ENCODE measurements around the gene SPG7. TPM values are rescaled to one million over a fixed set of nuclear protein-coding genes. Genes with fewer than 3 reads are reported as not detected.

SPG7 gene
- total and polyA plus RNA-seq, 2 of the 4 experiments (the other 2 are of a cell fraction) = 94.6 to 96.8 TPM

DNA sequence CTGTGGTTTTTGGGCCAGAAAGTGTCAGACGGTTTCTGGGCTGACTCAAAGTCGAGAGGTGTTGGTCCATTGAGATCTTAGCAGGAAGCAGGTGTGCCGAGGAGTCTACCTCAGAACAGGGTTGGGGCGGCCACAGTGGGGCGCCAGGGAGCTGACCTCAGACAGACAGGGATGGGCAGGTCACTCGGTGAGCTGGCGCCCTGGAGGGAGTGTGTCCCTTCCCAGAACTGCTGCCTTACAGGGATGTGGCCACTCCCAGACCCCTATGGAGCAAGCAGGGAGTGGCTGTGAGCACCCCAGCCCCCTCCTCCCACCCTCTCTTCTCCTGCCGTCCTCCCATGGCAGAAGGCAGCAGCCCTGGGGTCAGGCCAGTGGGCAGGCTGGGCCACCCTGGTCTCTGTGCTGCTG, 91.3 kb downstream of the SPG7 start:
- CTCF ChIA-PET = interaction anchor here (0.7 kb wide), 1 partner anchor 72 kb away, joined by 3 read pairs; no protein-coding TSS in a partner anchor
- H4K8ac ChIP-seq (ENCODE audit: low read depth in 2 of 2, low read length in 2 of 2) = no peak overlapping the region
- no peak overlapping the region for H3K4me2 ChIP-seq (ENCODE audit: low read depth, low read length)
- H2BK120ac ChIP-seq (ENCODE audit: low read depth, low read length) = no peak overlapping the region
- no peak overlapping the region for H4K91ac ChIP-seq (ENCODE audit: insufficient read depth, low read depth, low read length)
- H3K4me3 ChIP-seq (ENCODE audit: insufficient read depth, low read depth, low read length) = no peak overlapping the region
- H4K20me1 ChIP-seq (ENCODE audit: insufficient read depth, low read length) = peaks cover 10% of the 10 kb centered on the region
- ATAC-seq (ENCODE audit: low read depth) = no peak
- peak overlapping the region; percentile 53 for H2AFZ ChIP-seq (replicated peaks; ENCODE audit: low read length, poor library complexity)
- no peak overlapping the region for H2BK15ac ChIP-seq (ENCODE audit: low read depth, low read length)
- H2BK20ac ChIP-seq (ENCODE audit: low read depth, low read length) = no peak overlapping the region
- peak overlapping the region; percentile 3 for H2AK9ac ChIP-seq (replicated peaks; ENCODE audit: low read depth, low read length, poor library complexity)
- in situ Hi-C loops (cut with MboI; ENCODE audit: low sequenced_read_pairs) (no loop called here), intact Hi-C loops (cut with micrococcal nuclease) (no loop called here), dilution Hi-C loops (cut with HindIII; ENCODE audit: low sequenced_read_pairs, unreplicated experiment) (no loop called here)
- DNase-seq = no peak
- peak overlapping the region; percentile 32; the same call in 1 of the 2 replicates for H3K4ac ChIP-seq (ENCODE audit: low read depth, low read length)
- H3K27me3 ChIP-seq (ENCODE audit: control insufficient read depth, insufficient read depth, low read length) = no peaks in the 10 kb centered on the region
- H3K9ac ChIP-seq (ENCODE audit: low read depth, low read length) = no peak overlapping the region
- H3K79me1 ChIP-seq (ENCODE audit: low read depth in 1 of 2, low read length in 2 of 2) = no peaks in the 10 kb centered on the region
- TF ChIP-seq BHLHE40 (IDR thresholded peaks at IDR 0.05; ENCODE audit: low read depth, low read length) (no peak), CTCF (conservative IDR thresholded peaks at IDR 0.05; ENCODE audit: low read depth, low read length) (peak; percentile 41), RAD21 (IDR thresholded peaks at IDR 0.05; ENCODE audit: low read length) (peak; percentile 29; the same call in 1 of the 2 replicates)
- no peak overlapping the region for H3K18ac ChIP-seq (ENCODE audit: low read depth, low read length)
- H3K27ac ChIP-seq (ENCODE audit: insufficient read depth, low read length) = no peak overlapping the region
- H3K36me3 ChIP-seq (ENCODE audit: control insufficient read depth, insufficient read depth, low read length) = no peaks in the 10 kb centered on the region; the same call in 1 of the 2 replicates
- H3K9me1 ChIP-seq (ENCODE audit: insufficient read depth, low read length) = peaks cover 5% of the 10 kb centered on the region
- H4K5ac ChIP-seq (ENCODE audit: low read depth, low read length) = no peak overlapping the region
- H2AK5ac ChIP-seq (ENCODE audit: low read depth, low read length) = peak overlapping the region; percentile 43; the same call in 1 of the 2 replicates
- H3K9me3 ChIP-seq (ENCODE audit: control insufficient read depth, insufficient read depth, low read length) = no peaks in the 10 kb centered on the region
- peaks cover 12% of the 10 kb centered on the region for H3K4me1 ChIP-seq (ENCODE audit: control insufficient read depth, insufficient read depth, low read length)
- 48% methylated on average over 3 of the region's 8 CpGs; no CpG with 5 or more reads in 1 of the 2 experiments for WGBS, 2 experiments (ENCODE audit: extremely low coverage in 2 of 2, insufficient read length in 1 of 2)
- no peak overlapping the region for H3K23ac ChIP-seq (ENCODE audit: low read depth, low read length)
- no peak overlapping the region for H3K56ac ChIP-seq (ENCODE audit: extremely low read depth, insufficient read depth, low read length)
- no TSS peak for BruUV-seq (replicated peaks)
- no peak overlapping the region for H2BK5ac ChIP-seq (ENCODE audit: low read depth, low read length, poor library complexity, severe bottlenecking)
- H3K14ac ChIP-seq (replicated peaks; ENCODE audit: low read depth, low read length) = no peak overlapping the region
- POLR2A ChIA-PET (ENCODE audit: unreplicated experiment) = no interaction called here

Measured in IMR-90 (cell line).